GM21526 (cell line): Measurements from ENCODE around the gene CCDC92.

Source experiments
- ATAC-seq: cut with Tn5 transposase; IDR thresholded peaks from one replicate; pipeline ENCODE4 v1.9.1; 2021; ENCODE audit warnings: moderate library complexity; ENCODE audit not compliant: unreplicated experiment, low FRiP score

The CCDC92 gene, protein sequence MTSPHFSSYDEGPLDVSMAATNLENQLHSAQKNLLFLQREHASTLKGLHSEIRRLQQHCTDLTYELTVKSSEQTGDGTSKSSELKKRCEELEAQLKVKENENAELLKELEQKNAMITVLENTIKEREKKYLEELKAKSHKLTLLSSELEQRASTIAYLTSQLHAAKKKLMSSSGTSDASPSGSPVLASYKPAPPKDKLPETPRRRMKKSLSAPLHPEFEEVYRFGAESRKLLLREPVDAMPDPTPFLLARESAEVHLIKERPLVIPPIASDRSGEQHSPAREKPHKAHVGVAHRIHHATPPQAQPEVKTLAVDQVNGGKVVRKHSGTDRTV

DNA sequence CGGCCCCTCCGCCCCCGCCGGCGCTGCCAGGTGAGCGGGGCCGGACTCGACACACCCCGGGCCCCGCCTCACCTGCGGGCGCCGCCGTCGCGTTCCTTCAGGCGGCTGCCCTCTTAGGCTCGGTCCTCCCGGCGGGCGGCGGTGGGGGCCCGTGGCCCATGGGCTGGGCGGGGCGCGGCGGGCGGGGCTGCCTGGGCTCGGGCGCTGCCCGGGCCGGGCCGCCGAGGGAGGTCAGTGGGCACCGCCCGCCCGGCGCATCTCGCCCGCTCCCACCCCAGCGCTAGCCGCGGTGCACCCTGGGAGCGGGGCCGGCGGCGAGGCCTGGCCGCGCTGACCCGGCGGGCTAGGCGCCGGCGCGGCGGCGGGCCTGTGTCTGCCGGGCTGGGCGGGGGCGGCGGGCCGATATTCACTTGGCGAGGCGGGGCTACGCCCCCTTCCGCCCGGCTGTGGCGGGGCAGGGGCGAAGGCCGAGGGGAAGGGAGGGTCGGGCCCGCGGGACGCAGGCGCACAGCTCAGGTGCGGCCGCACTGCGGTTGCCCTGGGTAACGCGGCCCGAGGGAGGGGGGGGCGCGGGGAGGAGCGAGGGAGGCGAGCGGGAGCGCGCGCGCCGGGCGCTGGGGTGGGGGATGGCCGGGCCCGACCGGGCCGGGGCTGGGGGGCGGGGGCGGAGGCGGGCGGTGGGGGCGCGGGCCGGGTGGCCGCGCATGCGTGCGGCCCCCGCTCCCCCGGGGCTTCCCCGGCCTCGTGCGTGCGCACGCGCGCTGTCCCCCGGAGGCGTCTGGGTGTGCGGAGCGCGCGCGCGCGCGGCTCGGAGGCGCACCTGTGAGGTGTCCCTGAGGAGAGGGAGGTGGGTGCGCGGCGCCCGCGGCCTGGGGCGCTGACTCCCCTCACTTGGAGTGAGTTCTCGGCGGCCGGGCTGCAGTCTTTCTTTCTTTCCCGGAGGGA is at the start of gene CCDC92, which contains the start of gene ZNF664:
Gene CCDC92, minus strand, starts transcription at position 375 of the 945 bp plus-strand sequence. CDS start 28,526 bp downstream, outside the sequence.
Gene ZNF664, plus strand, starts transcription at position 759 of the 945 bp plus-strand sequence. CDS start 38,930 bp downstream, outside the sequence.
- peak; percentile 77 for ATAC-seq

DNA sequence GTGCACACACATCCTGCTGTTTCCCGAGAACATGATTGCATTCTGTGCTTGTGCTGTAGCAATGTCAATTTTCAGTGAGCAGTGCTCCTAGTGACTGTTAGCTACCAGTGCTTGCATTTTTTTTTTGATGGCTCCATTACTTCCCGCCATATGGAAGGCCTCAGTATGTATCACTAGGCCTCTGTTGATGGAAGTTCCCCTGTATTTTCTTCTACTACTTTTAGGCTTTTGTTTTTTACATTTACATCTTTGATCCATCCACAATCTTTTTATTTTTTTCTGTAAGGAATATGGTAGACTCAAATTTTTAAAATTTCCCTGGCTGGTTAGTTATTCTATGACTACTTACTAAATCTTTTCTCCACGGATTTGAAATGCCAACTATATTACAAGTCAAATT is 49.5 kb upstream of the CCDC92 start:
- ATAC-seq: no peak

DNA sequence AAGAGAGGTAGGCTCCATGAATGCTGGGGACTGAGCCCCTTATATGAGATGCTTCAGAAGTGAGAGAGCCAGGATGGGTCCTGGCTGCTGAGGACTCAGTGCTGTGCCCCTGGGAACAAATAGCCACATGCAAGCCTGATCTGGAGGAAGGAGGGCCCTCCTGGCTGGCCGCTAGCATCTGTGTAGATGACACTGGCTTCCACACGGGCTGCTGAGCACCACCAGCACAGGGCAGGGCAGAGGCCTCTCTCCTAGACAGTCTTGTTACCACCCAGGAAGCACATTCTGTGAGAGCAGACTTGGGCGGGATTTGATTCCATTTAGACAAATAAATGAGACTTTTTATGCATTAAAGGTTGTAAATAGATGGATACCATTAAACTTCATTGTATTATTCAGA is 48.4 kb upstream of the CCDC92 start:
- ATAC-seq: no peak

DNA sequence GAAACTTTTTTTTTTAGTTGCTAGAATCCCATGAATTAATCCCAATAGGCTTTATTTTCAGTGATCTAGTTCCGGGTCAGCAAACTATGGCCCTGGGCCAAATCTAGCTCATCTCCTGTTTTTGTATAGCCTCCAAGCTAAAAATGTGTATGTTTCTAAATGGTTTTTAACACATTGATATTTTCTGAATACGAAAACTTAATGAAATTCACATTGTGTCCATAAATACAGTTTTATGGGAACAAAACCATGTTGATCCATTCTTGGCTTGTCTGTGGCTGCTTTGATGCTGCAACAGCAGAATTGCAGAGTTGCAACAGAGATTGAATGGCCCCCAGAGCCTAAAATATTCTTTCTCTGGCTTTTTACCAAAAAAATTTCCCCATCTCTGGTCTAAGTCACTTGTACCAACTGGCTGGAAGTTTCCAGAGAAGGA is 47.9 kb upstream of the CCDC92 start:
- ATAC-seq: no peak

DNA sequence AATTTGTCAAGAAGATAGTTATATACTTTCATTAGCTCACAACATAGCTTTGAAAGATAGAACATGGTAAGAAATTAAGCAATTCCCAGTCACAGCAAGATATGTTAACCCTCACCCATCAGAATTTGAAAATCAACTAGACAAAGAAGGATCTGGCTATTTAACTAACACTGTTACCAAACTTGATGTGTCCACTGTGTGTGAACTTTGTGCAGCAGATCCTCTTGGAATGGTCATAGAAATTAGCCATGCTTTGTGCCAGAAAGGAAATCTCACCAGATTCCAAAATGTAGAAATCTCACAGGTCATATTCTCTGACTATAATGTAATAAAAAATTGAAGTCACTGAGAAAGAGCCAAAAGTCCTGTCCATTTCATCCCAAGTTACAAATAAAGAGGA is 46.5 kb upstream of the CCDC92 start:
- ATAC-seq: no peak

DNA sequence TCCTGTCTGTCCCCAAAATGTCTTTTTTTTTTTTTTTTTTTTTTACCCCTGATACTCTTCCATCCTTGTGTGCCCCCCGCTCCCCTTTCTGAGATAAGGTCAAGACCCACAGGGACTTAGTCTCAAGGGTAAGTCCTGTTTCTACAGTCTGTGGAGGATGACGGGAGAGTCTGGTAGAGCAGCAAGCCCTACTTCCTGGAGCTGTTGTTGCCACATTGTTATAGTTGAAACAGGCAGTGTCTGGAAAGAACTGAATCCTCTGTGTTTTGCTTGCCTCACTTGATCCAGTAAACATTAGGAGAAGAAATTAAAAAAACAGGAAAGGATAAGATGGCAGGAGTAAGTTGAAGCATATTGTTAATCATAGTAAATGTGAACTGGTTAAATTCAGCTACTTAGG is 45.9 kb upstream of the CCDC92 start:
- ATAC-seq: no peak

DNA sequence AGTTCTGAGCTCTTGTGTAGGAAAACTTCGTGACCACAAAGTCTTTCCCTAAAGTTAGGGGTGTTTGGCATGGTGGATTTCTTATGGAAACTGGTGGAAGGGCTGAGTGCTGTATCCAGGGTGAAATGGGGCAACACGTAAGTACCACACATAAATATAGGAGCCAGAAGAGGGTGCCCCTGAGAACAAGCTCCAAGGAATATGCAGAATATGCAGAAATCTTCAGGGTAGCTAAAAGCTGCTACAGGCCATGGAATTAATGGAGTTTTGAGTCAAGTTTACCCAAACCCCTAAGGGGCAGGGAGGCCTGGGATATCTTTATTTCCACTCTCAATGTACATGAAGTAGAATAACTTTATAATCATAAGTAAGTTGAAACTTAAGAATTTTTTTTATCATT is 44.4 kb upstream of the CCDC92 start:
- no peak for ATAC-seq

DNA sequence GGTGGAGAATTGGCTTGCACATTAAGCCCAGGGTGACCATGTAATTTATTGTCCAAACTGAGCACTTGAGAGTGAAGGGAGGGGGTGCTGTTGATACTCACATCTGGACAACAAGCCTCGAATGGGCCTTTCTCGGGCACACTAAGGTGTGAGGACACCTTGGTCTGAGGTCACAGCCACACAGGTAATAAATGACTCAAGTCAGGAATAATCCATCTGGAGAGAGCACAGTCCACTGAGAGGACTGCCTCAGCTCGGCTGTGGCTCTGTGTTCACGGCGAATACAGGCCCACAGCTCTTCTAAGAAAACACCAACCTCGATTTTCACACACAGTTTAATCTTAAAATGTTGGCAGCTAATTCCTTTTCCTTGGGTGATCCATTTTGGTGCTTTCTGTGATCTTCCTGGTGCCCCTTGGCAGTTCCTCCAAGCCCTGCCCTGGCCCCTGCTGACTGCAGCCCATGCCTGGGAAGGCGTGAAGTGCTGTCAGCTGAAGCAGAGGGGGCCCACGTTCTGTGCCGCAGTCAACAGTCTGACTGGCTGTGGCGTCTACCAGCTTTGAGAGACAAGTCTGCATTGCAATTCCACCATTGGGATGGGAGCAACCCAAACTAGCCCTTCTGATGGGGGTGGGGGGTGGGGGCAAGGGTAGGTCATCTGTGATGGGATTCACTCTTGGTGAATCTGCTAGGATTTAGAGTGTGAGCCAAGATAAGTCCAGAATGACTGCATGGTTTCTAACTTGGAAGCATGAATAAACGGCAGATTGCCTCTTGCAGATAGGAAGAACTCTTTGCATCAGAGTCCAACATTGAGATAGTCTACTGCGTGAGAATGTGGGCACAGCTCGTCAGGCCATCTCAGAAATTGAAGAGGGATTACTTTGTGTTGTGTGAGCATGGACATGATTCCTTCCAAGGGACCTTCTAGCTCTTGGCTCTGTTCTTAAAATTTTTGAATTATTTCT is 43.1 kb upstream of the CCDC92 start:
- no peak for ATAC-seq

DNA sequence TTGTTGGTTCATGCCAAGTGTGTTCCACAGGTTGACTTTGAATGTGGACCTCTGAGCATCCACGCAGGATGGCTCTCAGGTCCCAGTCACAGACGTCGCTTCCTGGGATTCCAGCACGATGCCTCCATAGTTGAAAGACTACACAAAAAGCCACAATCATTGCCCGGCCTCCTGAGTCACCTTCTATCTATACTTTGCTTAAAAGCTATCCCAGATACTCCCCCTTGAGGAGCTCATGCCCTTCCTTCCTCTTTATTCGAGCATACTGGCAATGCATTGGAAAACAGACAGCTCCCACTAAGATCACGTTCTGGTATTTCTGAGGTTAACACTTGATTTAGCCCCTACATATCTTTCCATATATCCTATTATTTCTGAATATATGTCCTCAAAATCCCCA is 40.4 kb upstream of the CCDC92 start:
- ATAC-seq: no peak

DNA sequence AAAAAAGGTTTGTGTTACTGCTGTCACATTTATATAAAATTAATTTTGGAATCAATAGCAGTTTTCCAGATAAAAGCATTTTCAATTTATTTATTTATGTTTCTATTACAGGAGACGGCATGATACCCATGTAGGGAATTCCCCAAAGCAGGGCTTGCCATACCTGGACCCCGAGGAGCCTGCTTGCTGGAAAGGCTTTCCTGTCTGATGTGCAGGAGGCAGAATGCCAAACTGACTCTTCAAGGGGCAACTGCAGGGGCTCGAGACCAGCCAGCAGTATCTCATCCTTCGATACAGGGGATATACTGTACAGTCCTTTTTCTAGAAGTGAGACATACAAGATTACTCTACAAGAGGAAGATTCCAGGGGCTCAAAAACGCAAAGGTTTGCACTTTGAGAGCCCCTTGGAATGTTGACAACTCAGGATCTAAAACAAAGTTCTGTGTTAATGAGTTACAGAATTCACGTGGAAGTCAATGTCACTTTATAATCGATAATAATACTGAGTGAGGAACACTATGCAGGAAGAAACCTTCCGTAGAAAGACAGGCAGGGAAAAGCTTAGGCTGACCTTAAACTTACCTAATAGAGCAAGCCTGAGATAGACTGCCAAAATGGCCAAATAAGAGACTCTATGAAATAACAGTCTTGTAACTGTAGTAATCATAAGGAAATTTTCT is 38.9 kb upstream of the CCDC92 start:
- no peak for ATAC-seq

DNA sequence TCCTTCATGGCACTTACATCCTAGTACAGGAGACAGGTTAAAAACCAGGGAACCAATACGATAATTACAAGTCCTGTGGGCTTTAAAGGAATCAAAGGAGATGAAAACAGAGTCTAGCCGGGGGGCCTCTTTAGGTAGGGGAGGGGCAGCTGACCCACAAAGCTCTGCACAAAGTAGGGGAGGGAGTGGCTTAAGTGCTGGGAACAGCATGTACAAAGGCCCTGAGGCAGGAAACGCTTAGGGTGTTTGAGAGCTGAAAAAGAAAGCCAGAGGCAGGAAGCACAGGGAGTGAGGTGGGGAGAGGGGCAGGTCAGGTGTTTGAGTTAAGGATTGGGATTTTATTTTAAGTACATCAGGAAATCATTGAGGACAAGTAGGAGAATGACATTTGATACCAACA is 38.1 kb upstream of the CCDC92 start:
- ATAC-seq: no peak

DNA sequence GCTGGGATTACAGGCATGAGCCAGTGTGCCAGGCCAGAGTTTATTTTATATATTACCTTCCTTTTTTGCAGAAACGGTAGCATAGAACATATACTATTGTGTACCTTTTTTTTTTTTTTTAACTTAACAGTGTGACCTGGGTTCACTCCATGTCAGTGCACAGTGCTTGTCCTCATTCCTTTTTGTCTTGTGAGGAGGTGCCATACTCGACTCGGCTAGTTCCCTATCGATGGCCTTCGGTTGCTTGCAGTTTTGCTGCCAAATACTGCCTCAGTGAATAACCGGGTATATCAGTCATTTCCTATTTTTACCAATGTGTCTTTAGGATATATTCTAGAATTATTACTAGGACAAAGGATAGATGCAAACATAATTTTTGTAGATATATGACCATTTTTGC is 37.1 kb upstream of the CCDC92 start:
- no peak for ATAC-seq

DNA sequence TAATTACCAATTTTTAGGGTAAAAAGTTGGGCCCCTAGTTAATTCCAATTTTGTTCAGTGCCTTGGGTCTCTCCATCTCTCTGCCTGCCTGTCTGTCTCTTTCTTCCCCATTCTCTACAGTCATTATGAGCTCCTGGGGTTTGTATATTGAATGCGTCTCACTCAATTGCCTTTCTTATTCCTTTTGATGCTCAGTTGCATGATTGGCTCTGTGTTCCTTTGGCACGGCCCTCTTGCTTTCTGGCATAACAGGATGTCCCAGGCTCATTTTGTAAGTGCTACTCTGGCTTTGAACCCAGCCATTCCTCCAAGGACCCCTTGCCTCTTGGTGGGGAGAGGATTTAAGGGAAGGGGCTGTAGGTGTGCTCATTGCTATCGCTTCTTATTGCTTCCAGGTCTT is 36.0 kb upstream of the CCDC92 start:
- no peak for ATAC-seq

DNA sequence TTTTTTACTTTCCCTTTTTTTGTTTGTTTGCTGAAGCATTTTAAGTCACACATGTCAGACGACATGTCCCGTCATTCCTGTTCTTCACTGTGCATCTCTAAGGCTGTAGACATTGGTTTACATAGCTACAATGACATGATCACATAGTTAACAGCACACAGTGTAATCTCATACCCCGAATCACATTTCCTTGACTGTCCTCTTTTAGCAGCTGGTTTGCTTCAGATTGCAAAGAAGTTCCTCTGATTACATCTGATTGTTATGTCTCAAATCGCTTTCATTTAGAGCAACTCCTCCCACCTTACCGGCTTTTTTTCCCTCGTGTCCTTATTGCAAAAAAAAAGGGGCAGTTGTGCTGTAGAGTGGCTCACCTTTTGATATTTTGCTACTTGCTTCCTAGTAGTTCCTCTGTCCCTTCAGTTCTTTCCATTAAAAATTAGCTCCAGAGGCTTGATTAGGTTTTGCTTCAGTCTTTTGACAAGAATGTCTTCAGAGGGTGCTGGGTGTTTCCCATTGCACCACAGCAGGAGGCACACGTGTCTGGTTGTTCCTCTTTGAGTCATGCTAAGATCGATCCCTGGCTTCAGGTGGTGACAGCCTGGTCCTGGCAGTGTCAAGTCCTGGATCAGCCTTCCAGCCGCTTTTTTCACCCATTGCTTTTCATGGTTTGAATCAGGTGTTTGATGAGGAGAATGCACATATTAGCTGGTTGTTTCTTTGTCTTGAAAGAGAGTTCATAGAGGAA is 35.4 kb upstream of the CCDC92 start:
- ATAC-seq: no peak

DNA sequence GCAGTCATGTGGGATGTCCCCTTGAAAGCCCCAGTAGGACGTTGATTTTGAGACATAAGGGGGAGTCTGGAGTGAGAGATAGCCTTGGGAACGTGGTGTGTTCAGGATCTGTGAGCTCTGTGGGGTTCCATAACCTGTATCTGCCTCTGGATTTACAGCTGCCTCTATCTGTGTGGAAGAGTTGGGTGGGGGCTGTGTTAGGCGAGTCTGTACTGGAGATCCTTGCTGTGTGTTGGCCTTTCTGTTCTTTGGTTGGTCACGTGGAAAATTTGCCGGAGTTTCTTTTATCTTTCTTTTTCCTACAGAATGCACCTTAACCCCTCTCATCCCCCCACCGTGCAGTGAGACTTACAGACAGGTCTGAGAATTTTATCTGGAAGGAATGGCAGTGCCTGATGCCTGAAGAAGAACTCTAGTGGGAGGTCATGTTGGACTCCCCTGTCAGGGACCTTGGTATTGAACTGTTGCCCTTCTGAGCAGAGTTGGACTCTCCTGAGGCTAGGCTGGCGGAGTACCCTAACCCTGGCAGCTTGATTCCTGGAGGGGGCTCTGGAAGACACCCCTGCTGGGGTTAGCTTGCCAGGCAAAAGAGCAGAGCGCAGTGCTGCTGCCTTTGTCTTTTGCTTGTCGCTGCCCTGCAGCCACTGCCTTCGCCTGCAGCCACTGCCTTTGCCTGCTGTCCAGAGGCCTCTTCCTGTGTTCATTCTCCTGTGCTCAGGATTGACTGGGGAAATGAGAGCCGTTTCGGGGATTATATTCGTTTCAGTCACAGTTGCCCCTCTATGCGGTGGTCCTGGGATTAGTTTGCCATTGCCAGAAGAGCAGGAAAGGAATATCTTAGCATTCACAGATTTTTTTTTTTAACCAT is 34.4 kb upstream of the CCDC92 start:
- no peak for ATAC-seq

DNA sequence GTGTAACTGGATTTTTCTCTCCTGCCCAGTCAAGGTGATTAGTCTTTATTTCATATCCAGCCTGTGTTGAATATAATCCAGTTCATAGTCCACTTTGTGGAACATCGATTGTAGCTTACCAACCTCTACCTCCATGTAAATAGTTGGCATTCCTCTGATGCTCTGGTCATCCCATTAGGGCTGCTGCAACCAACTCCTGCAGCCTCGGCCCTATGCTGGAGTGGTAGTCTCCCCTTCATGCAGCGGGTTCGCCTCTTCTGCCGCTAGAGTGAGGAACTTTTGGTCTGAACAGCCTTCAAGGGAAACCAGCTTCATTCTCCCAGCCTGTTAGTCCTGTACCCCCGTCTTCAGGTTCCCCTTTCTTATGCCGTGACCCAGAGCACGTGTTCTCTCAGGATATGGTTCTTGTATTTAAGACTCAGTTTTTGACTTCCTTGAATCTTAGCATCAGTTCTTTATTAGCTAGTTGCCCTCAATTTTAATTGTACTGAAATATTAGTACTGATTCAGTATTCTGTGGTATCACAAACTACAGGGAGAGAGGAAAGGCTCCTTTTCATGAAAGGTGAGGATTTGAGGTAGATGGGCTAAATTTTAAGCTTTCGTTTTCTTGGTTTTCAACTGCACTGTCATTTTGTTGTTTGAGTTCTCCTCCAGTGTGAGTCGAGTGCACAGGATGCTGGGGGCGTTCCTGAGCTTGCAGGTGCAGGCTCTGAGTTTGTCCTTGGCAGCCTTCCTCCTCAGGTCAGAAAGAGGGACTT is 33.6 kb upstream of the CCDC92 start:
- no peak for ATAC-seq

DNA sequence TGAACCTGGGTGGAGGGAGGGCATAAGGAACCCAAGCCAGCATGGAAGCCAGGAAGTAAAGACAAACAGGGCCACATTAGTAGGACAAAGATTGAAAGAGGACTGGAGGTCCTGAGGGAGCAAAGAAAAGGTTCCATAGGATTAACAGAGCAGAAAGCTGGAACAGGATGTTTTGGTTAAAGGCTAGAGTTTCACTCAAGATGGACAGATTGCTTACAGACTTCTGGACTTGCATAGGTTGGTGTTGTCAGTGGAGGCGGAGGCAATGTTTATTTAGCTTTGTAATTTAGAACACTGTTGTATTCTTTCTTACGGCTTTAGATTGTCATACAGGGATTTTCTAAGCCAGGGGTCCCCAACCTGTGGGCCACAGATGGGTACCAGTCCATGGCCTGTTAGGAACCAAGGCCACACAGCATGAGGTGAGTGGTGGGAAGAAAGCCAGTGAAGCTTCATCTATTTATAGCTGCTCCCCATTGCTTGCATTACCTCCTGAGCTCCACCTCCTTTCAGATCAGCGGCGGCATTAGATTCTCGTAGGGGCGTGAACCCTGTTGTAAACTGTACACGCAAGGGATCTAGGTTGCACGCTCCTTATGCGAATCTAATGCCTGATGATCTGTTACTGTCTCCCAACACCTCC is 31.7 kb upstream of the CCDC92 start:
- no peak for ATAC-seq
